ENCODE results near the gene SGCD. TPM values are rescaled to one million over a fixed set of nuclear protein-coding genes. Genes with fewer than 3 reads are reported as not detected.

The SGCD gene
- total RNA-seq, 2 donors from 2014 or later, result 1.0 to 2.2 TPM

DNA sequence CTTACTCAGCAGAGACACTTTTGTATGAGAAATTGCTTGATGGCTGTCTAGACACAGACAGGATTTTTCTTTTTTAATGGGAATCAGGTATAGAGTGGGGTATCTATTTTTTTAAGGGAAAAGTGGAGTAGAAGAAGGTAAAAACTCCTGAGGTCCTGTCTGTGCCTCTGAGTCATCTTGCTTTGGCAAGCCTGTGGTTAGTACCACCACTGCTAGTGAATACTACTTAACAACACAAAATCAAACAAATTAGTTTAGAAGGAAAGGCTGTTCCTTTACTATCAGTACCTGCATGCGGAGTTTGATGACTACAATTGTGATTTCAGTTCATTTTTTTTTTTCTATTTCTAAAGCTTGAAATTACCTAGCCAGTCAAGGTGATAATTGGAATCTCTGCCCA, 372.2 kb downstream of the SGCD start:
- Histone ChIP-seq H3K4me1 (no peaks in the 10 kb centered on the region), H3K9ac (ENCODE audit: low read depth in 2 of 2, low read length in 2 of 2) (no peak overlapping the region), H3K27ac (no peak overlapping the region), H3K9me3 (no peaks in the 10 kb centered on the region), H3K36me3 (no peaks in the 10 kb centered on the region), H3K27me3 (no peaks in the 10 kb centered on the region), H3K4me3 (no peak overlapping the region)
- intact Hi-C loops (cut with DNase I), result no loop called here
- DNase-seq, result no peak
- TF ChIP-seq, protein P1, sequence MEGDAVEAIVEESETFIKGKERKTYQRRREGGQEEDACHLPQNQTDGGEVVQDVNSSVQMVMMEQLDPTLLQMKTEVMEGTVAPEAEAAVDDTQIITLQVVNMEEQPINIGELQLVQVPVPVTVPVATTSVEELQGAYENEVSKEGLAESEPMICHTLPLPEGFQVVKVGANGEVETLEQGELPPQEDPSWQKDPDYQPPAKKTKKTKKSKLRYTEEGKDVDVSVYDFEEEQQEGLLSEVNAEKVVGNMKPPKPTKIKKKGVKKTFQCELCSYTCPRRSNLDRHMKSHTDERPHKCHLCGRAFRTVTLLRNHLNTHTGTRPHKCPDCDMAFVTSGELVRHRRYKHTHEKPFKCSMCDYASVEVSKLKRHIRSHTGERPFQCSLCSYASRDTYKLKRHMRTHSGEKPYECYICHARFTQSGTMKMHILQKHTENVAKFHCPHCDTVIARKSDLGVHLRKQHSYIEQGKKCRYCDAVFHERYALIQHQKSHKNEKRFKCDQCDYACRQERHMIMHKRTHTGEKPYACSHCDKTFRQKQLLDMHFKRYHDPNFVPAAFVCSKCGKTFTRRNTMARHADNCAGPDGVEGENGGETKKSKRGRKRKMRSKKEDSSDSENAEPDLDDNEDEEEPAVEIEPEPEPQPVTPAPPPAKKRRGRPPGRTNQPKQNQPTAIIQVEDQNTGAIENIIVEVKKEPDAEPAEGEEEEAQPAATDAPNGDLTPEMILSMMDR (IDR thresholded peaks at IDR 0.05), result no peak

DNA sequence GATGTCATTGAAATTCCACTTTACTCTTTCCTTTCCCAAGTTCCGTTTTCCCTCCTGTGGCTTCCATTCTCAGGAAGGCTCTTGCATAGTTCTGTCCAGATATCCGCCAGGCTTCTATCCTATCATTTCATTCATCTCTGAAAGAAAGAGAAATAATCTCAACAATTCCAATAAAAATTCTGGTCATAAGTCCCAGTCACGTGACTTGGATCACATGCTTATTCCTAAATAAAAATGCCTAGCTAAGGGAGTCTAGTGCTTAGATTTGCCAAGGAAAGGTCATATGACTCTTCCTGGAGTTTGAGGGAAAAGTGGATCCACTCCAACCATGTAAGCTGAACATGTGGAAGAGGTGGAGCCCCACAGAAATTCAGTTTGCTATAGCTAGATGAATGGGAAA, 377.2 kb downstream of the SGCD start:
- intact Hi-C loops (cut with DNase I), result no loop called here
- Histone ChIP-seq H3K4me1 (no peaks in the 10 kb centered on the region), H3K9me3 (no peaks in the 10 kb centered on the region), H3K27ac (no peak overlapping the region), H3K27me3 (no peaks in the 10 kb centered on the region), H3K9ac (ENCODE audit: low read depth in 2 of 2, low read length in 2 of 2) (no peak overlapping the region), H3K4me3 (no peak overlapping the region), H3K36me3 (no peaks in the 10 kb centered on the region)
- TF ChIP-seq, protein P1 (IDR thresholded peaks at IDR 0.05), result no peak
- no peak for DNase-seq

DNA sequence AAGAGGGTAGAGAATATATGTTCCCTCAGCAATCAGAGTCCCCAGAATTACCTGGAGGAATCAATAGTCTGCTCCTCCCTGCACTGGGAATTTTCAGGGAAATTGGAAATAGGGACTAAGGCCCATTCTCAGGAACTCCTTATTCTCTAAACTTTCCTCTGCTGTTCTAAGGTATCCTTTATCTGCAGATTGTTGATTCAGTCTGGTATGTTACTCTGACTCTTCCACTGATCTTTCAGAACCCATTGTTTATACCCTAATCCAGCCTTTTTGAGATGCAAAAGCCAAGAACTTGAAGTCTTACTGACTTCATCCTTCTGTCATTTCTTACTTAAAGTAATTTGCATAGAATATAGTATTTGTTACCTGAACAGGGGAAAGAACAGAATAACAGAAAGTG, 379.7 kb downstream of the SGCD start:
- Histone ChIP-seq H3K9me3 (no peaks in the 10 kb centered on the region), H3K4me1 (no peaks in the 10 kb centered on the region), H3K27ac (no peak overlapping the region), H3K9ac (ENCODE audit: low read depth in 2 of 2, low read length in 2 of 2) (no peak overlapping the region), H3K27me3 (no peaks in the 10 kb centered on the region), H3K4me3 (no peak overlapping the region), H3K36me3 (no peaks in the 10 kb centered on the region)
- DNase-seq, result no peak
- TF ChIP-seq, protein P1 (IDR thresholded peaks at IDR 0.05), result no peak
- intact Hi-C loops (cut with DNase I), result no loop called here

DNA sequence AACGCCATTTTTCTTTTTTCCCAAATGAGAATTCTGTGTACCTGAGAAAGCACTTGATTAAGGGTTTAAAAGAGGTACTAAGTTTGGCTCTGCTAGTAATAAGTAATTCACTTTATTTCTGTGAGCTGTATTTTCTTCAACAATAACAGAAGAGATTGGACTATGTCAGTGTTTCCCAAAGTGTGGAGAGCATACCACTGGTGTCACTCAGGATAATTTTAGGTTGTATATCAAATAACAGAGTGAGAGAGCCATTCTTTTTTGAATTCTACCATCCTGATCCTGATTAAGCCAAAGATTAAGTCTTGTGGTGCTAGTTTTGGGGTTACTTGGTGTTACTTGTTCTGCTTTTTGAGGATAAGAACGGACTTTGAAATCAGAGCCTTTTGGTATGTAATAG, 380.8 kb downstream of the SGCD start:
- no peak for DNase-seq
- Histone ChIP-seq H3K27ac (no peak overlapping the region), H3K4me1 (no peaks in the 10 kb centered on the region), H3K9ac (ENCODE audit: low read depth in 2 of 2, low read length in 2 of 2) (no peak overlapping the region), H3K27me3 (no peaks in the 10 kb centered on the region), H3K36me3 (no peaks in the 10 kb centered on the region), H3K4me3 (no peak overlapping the region), H3K9me3 (no peaks in the 10 kb centered on the region)
- intact Hi-C loops (cut with DNase I), result no loop called here
- TF ChIP-seq, protein P1 (IDR thresholded peaks at IDR 0.05), result no peak

DNA sequence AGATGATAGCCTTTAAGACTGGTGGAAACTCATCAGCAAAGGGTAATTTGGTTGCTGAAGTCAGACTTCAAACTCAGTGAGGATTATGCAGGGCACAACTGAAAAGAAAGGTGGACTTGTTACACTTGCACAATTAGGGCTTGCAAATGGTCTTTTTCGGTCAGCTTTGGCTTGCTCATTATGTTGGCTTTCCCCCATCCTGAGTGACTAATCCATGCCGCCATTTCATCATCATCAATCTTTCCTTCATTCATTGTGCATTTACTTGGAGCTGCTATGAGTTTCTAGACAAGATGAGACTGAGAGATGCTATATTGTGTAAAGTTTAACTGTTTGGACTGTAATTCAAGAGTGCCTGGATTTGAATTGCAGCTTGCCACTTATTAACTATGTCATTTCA, 388.3 kb downstream of the SGCD start:
- Histone ChIP-seq H3K9me3 (no peaks in the 10 kb centered on the region), H3K27ac (no peak overlapping the region), H3K27me3 (no peaks in the 10 kb centered on the region), H3K36me3 (no peaks in the 10 kb centered on the region), H3K4me3 (no peak overlapping the region), H3K9ac (ENCODE audit: low read depth in 2 of 2, low read length in 2 of 2) (no peak overlapping the region), H3K4me1 (no peaks in the 10 kb centered on the region)
- no peak for DNase-seq
- intact Hi-C loops (cut with DNase I), result no loop called here
- TF ChIP-seq, protein P1 (IDR thresholded peaks at IDR 0.05), result no peak

All from colonic mucosa (tissue), 4 donors.